ENCODE results near the gene GCNT3. TPM values are rescaled to one million over a fixed set of nuclear protein-coding genes. Genes with fewer than 3 reads are reported as not detected.

The GCNT3 gene
- not detected in 2 replicates for total RNA-seq

GRCh38 chr15:59611276-59612260 is at the start of gene GCNT3:
Gene GCNT3 (plus strand): TSS chr15:59611783. CDS start chr15:59618239, 6,456 bp downstream.

GRCh38 chr15:59656897-59657634 is 45.5 kb downstream of the GCNT3 start, which contains the start of gene GTF2A2:
Gene GTF2A2 (minus strand): TSS chr15:59657515. CDS start chr15:59652277, 5,238 bp downstream.

Other genes starting within 250 kb of the GCNT3 start
- gene MYO1E, start 238.9 kb upstream of the GCNT3 start, total RNA-seq = 133 and 175 TPM in 2 replicates
- gene FAM81A, start 173.6 kb upstream of the GCNT3 start, total RNA-seq = under 0.01 TPM in 1 of 2 replicates, not detected in the other
- 28.9 and 43.2 TPM in 2 replicates for gene GTF2A2, start 45.7 kb downstream of the GCNT3 start, total RNA-seq
- gene BNIP2, start 77.5 kb downstream of the GCNT3 start, total RNA-seq = 213 and 236 TPM in 2 replicates

Measured in epithelial cell of umbilical artery (primary cell).